Stimulated activated CD4-positive, alpha-beta T cell treated with anti-CD3 and anti-CD28 coated beads, TNF-alpha, amount 100 ng/mL, for 4 hours (primary cell): ENCODE measurements around the gene DPH6.

Experiments used
- DNase-seq, 3 experiments: peaks; one replicate each; pipeline ENCODE4 v3.0.0-alpha.2; 2020; ENCODE audit warnings: low read depth in 3 of 3

The DPH6 gene

GRCh38 chr15:35540885-35541284 is 5.1 kb downstream of the DPH6 start:
- DNase-seq = no peak

GRCh38 chr15:35540021-35540420 is 5.9 kb downstream of the DPH6 start:
- DNase-seq = no peak

GRCh38 chr15:35535365-35535916 is 10.5 kb downstream of the DPH6 start:
- no peak for DNase-seq

- no peak for DNase-seq
These were observed 12.5 kb downstream of the DPH6 start for GRCh38 chr15:35533130-35534110.

GRCh38 chr15:35530698-35531097 is 15.3 kb downstream of the DPH6 start:
- DNase-seq = no peak

- no peak for DNase-seq
These were observed 16.2 kb downstream of the DPH6 start for GRCh38 chr15:35529784-35530183.

GRCh38 chr15:35522061-35522460 is 23.9 kb downstream of the DPH6 start:
- DNase-seq = no peak

GRCh38 chr15:35519541-35520149 is 26.3 kb downstream of the DPH6 start:
- DNase-seq = no peak

GRCh38 chr15:35519052-35519451 is 26.9 kb downstream of the DPH6 start:
- no peak for DNase-seq

GRCh38 chr15:35514759-35515158 is 31.2 kb downstream of the DPH6 start:
- no peak for DNase-seq

GRCh38 chr15:35507932-35508638 is 37.9 kb downstream of the DPH6 start:
- DNase-seq = no peak

GRCh38 chr15:35506272-35506870 is 39.6 kb downstream of the DPH6 start:
- DNase-seq = no peak

GRCh38 chr15:35505809-35506208 is 40.2 kb downstream of the DPH6 start:
- no peak for DNase-seq

GRCh38 chr15:35505141-35505540 is 40.8 kb downstream of the DPH6 start:
- DNase-seq = no peak

- no peak for DNase-seq
These were observed 46.2 kb downstream of the DPH6 start for GRCh38 chr15:35499723-35500122.

- no peak for DNase-seq
These were observed 49.4 kb downstream of the DPH6 start for GRCh38 chr15:35496585-35496984.

- no peak for DNase-seq
These were observed 50.9 kb downstream of the DPH6 start for GRCh38 chr15:35495080-35495479.

- DNase-seq = no peak
These were observed 54.0 kb downstream of the DPH6 start for GRCh38 chr15:35491999-35492398.

GRCh38 chr15:35491173-35491572 is 54.8 kb downstream of the DPH6 start:
- no peak for DNase-seq

- no peak for DNase-seq
These were observed 55.5 kb downstream of the DPH6 start for GRCh38 chr15:35490511-35490910.

GRCh38 chr15:35487417-35487816 is 58.5 kb downstream of the DPH6 start:
- DNase-seq = no peak

- DNase-seq = no peak
These were observed 59.7 kb downstream of the DPH6 start for GRCh38 chr15:35486296-35486695.
